ENCODE measurements around the gene RIMBP3B.
"Not testable (repeated sequence)": the region's sequence is repeated elsewhere in the genome, so short reads cannot be mapped to it uniquely, and the experiment has no call there.

- TF ChIP-seq CTCF, POLR2A (IDR thresholded peaks at IDR 0.05): not testable (repeated sequence)
Observed at GRCh38 chr22:21364362-21364761, 19.2 kb upstream of the RIMBP3B start.
